GM20431 (cell line): Measurements from ENCODE around the gene ATP5F1E.
"Not testable (repeated sequence)": the region's sequence is repeated elsewhere in the genome, so short reads cannot be mapped to it uniquely, and the experiment has no call there.

Experiments
- in situ Hi-C: fragments of 300-500 bp; cut with MseI, MboI; formaldehyde crosslinking; loops from one replicate; pipeline ENCODE4 v1.15.0; 2020; ENCODE audit warnings: low sequenced_read_pairs; ENCODE audit not compliant: unreplicated experiment

The ATP5F1E gene

GRCh38 chr20:59023616-59024015 lies 8.5 kb downstream of the ATP5F1E start:
- in situ Hi-C loops = no loop called here

GRCh38 chr20:59022754-59023153 lies 9.4 kb downstream of the ATP5F1E start:
- in situ Hi-C loops = no loop called here

DNA sequence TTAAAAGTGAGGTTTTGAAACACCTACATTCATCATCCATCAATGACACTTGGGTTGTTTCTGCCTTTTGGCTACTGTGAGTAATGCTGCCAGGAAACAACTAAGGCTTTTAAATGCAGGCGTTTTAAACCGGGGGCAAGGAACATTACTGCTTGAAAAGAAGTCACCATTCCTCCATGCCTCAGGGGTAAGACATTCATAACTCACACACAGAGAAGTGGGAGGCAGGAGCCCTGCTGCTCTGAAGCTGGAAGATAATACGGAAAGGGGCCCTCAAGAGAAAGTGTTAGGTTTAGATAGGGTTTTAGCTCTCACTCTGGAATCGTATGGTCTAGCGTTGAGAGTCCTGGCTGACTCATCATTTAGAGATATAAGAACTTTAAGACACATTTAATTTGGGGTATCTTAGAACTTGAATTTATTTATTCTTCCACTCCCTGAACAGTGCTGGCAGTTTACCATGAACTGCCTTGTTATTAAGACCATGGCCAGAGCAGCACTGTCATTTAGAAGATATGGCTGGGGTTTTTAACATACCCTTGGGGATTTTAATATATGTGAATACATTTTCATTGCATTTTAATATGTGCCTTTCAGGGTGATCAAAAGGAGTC lies 11.1 kb downstream of the ATP5F1E start:
- in situ Hi-C loops = no loop called here

- in situ Hi-C loops = no loop called here
Observed at GRCh38 chr20:59019217-59019616, 12.9 kb downstream of the ATP5F1E start, which contains the start of gene TUBB1. TSS of gene TUBB1 (plus strand) at chr20:59019429. CDS start at chr20:59019523, 94 bp downstream.

- in situ Hi-C loops = no loop called here
Observed at GRCh38 chr20:59018817-59019216, 13.3 kb downstream of the ATP5F1E start.

DNA sequence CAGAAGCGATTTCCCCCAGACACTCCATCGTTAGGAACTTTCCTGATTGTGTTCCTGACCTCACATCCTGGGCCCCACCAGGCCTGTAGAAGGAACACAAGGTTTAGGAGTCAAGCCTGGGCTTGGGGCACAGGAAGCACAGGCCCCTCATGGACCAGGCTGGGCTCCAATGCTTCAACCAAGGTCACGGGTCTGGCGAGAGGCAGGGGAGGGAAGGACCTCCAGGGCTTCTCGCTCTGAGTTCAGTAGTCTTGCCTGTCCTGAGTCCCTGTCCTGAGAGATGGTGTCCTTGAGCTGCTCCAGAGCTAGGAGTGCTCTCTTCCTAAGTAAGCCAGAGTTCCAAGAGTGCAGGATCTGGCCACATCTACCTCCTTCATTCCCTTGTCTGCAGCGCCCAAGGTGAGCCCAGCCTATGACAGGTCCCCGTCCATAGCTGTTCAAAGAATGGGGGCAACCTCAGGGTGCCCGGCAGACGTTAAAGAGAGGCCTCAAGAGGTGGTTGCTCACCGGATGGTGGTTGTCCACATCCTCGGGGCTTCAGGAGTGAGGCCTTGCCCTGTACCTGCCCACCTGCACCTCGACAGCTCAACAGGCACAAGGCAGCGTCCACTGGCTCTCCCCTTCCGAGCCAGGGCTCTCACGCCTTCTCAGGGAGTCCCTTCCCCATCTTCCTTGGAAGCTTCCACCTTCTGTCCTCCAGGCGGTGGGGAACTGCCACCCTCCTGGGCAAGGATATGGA lies 14.5 kb downstream of the ATP5F1E start:
- in situ Hi-C loops = no loop called here

GRCh38 chr20:59016795-59017492 lies 15.2 kb downstream of the ATP5F1E start:
- in situ Hi-C loops = no loop called here

- in situ Hi-C loops = no loop called here
Observed at GRCh38 chr20:59015812-59016711, 16.1 kb downstream of the ATP5F1E start.

- in situ Hi-C loops = no loop called here
Observed at GRCh38 chr20:59015411-59015810, 16.7 kb downstream of the ATP5F1E start.

GRCh38 chr20:59014680-59015389 lies 17.3 kb downstream of the ATP5F1E start:
- in situ Hi-C loops = no loop called here

DNA sequence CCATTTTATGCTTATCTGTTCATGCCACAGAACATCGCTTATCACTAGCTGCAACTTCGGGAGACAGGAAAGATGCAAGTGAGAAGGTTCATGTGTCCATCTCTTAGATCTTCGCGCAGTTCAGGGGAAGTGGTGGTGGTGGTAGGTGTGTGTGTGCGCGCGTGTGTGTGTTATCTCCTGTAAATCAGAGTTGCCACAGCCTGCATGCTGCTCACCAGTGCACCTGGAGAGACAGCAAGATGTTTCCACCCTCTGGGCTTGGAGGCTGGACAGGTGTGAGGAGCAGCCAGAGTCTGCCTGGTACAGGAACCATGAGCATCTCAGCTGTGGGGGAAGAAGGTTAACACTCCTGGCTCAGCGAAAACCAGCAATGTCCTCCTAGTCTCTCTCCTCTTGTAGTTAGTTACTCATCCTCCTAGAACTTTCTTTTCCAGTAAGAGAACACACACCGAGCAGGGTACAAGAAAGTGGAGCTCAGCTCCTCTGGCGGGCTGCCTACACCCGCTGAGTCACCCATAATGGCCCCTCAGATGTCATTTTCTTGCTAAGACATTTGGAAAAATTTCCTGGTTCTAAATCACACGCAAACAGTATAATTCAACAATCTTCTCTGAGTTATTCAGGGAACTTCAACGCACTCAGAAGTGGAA lies 18.1 kb downstream of the ATP5F1E start:
- in situ Hi-C loops = no loop called here

- in situ Hi-C loops = no loop called here
Observed at GRCh38 chr20:59013031-59013951, 18.8 kb downstream of the ATP5F1E start.

DNA sequence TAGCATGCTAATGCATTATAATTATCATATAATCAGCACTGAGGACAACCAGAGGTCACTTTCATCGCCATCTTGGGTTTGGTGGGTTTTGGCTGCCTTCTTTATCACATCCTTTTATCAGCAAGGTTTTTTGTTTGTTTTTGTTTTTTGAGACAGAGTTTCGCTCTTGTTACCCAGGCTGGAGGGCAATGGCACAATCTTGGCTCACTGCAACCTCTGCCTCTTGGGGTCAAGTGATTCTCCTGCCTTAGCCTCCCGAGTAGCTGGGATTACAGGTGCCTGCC lies 20.3 kb downstream of the ATP5F1E start:
- in situ Hi-C loops = not testable (repeated sequence)

DNA sequence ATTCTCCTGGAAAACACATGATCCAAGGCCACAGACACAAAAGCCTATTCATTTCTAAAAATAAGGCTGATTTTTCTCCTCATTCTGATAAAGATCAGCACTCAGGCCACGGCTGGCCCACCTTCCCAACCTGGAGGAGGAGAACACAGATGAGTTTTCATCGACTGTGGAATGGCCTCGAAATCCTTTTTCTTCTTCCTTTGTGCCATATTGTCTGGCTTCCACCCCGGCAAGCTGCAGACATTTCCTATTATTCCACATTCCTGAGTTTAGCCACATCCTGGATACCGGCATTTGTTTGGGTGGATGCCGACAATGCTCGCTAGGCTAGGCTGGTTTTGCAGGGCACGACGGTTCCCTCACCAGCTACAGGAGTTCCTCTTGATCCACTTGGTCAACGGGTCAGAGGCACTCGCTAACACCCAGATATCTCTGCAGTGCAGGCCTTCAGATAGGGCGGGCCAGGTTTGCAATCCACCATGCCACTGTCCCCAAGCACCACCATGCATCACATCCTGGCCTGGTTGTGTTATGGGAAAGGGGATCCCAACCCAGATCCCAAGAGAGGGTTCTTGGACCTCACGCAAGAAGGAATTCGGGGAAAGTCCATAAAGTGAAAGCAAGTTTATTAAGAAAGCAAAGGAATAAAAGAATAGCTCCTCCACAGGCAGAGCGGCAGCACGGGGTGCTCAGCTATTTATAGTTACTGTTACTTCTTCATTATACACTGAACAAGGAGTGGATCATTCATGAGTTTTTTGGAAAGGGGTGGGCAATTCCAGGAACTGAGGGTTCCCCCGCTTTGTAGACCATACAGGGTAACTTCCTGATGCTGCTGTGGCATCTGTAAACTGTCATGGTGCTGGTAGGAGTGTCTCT lies 20.9 kb downstream of the ATP5F1E start:
- in situ Hi-C loops = no loop called here

DNA sequence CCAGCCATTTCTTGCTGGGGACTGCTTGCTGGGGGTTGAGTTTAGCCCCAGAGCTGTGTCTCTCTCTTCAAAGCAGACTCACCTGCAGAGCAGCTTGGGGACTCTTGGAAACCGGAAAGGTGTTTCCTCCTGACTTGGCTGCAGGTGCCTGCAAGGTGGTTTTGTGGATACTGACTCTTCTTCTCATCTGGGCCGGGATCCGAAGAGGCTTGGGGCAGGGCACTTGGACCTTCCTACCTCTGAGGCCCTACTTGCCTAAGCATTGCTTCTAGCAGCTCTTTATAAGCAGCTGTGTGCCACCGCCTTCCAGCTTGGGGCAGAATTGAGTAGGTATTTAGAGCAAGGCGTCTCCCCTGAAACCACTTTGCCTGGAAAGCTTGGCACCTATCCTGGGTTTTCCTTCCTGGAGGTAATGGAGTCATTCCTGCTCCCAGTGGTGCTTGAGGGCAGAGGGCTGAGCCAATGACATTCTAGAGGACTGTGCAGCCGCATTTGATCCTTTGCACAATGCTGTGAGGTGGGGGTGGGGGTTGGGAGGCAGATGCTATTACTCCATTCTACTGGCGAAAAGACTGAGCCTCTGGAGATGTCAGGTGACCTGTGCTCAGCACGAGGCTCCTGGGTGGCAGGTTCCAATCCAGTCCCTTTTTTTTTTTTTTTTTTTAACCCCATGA lies 21.7 kb downstream of the ATP5F1E start:
- in situ Hi-C loops = no loop called here

DNA sequence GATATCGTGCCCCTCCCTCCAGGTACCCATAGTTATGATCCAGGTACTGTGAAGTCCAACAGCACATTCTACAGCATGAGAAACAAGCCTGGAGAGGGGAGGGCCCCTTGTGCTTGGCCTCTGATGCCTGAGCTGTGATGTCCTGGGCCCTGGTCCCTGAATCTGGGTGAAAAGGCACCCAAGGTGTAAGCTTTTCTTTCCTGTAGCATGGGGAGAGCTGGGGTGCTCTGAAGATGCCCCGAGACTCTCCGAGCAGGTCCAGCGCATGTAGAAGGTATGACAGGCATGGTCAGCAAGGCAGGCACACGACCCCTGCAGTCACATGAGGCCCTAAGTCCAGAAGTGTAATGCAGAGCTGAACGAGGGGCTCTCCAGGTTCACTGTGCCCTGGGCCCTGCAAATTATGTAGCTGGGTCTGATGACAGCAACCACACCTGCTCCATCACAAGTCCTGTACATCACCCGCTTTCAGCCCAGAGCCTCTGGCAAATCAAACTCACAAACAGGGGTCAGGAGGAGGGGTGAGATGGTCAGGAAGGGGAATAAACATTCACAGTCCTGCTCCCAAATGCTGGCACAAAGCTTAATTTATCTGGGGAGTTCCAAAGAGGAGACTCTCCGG lies 23.3 kb downstream of the ATP5F1E start:
- in situ Hi-C loops = no loop called here
